ENCODE data around the gene HK1.

GRCh38 chr10:69359148-69359547, 80.9 kb downstream of the HK1 start:
- no peak for TF ChIP-seq CTCF (IDR thresholded peaks at IDR 0.05)
- TF ChIP-seq POLR2AphosphoS5 (IDR thresholded peaks at IDR 0.05), result no peak
- no peak for TF ChIP-seq POLR2A (IDR thresholded peaks at IDR 0.05)
- no peak for TF ChIP-seq EP300 (IDR thresholded peaks at IDR 0.05)

All from gastroesophageal sphincter (tissue), 3 donors.